HG03280 (cell line): ENCODE data around the gene ABHD16A.
A peak's percentile ranks its signal among the peaks of the same experiment; 100 is the strongest.

Source experiments
- ATAC-seq: cut with Tn5 transposase; IDR thresholded peaks from one replicate; pipeline ENCODE4 v1.9.1; 2021; ENCODE audit warnings: mild to moderate bottlenecking, moderate library complexity; ENCODE audit not compliant: unreplicated experiment

Gene ABHD16A

GRCh38 chr6:31732029-31732428, 28.9 kb upstream of the ABHD16A start:
- no peak for ATAC-seq

- ATAC-seq, result no peak
These were observed 27.5 kb upstream of the ABHD16A start for GRCh38 chr6:31730631-31731086.

GRCh38 chr6:31729979-31730630, 27.0 kb upstream of the ABHD16A start:
- peak; percentile 42 for ATAC-seq

GRCh38 chr6:31729515-31729978, 26.4 kb upstream of the ABHD16A start:
- peak; percentile 44 for ATAC-seq

- no peak for ATAC-seq
These were observed 25.8 kb upstream of the ABHD16A start, which contains the start of gene DDAH2 for GRCh38 chr6:31728767-31729514. Gene DDAH2, minus strand, starts transcription at chr6:31729299. Its CDS starts 138 bp downstream, at chr6:31729161.

- ATAC-seq, result no peak
These were observed 24.9 kb upstream of the ABHD16A start for GRCh38 chr6:31727717-31728671.

- peak; percentile 53 for ATAC-seq
These were observed 24.1 kb upstream of the ABHD16A start for GRCh38 chr6:31727034-31727716.

GRCh38 chr6:31725502-31726350, 22.6 kb upstream of the ABHD16A start:
- ATAC-seq, result no peak

GRCh38 chr6:31723980-31724691, 21.0 kb upstream of the ABHD16A start:
- ATAC-seq, result no peak

- ATAC-seq, result no peak
These were observed 20.3 kb upstream of the ABHD16A start, which contains the start of gene MPIG6B for GRCh38 chr6:31723245-31723979. Gene MPIG6B, plus strand, starts transcription at chr6:31723373. Its CDS starts 11 bp downstream, at chr6:31723384.

GRCh38 chr6:31722173-31722572, 19.0 kb upstream of the ABHD16A start:
- no peak for ATAC-seq

- no peak for ATAC-seq
These were observed 18.4 kb upstream of the ABHD16A start, which contains the start of gene LY6G6C for GRCh38 chr6:31721351-31722020. Gene LY6G6C, minus strand, starts transcription at chr6:31721746. Its CDS starts 67 bp downstream, at chr6:31721679.

- ATAC-seq, result no peak
These were observed 17.2 kb upstream of the ABHD16A start for GRCh38 chr6:31720196-31720770.

GRCh38 chr6:31719001-31719400, 15.9 kb upstream of the ABHD16A start:
- no peak for ATAC-seq

- ATAC-seq, result no peak
These were observed 15.1 kb upstream of the ABHD16A start for GRCh38 chr6:31718265-31718664.

- no peak for ATAC-seq
These were observed 14.5 kb upstream of the ABHD16A start for GRCh38 chr6:31717499-31718222.
